Activated CD8-positive, alpha-beta T cell treated with anti-CD3 and anti-CD28 coated beads for 36 hours (primary cell): ENCODE measurements around the gene PRELP. TPM values are rescaled to one million over a fixed set of nuclear protein-coding genes. Genes with fewer than 3 reads are reported as not detected.
A peak's percentile ranks its signal among the peaks of the same experiment; 100 is the strongest.

ENCODE experiments used
- ATAC-seq: fragments of 200-7000 bp; cut with Tn5 transposase; one replicate; pipeline ENCODE4 v1.10.0; 2021; ENCODE audit warnings: mild to moderate bottlenecking, moderate library complexity
- CTCF ChIA-PET: fragments of 350-600 bp; sonication (Branson Sonifier 250); formaldehyde crosslinking; loops from one replicate; lab custom pipeline; 2021; ENCODE audit warnings: antibody characterized with exemption; lab: Charles Lee
- POLR2A ChIA-PET: fragments of 350-600 bp; sonication (Branson Sonifier 250); formaldehyde crosslinking; loops from one replicate; lab custom pipeline; 2021; ENCODE audit warnings: antibody characterized with exemption; lab: Charles Lee
- DNase-seq: peaks from one replicate; pipeline ENCODE4 v3.0.0-alpha.2; 2020
- H3K27ac Mint-ChIP-seq: one replicate; pipeline ENCODE4 v1.8.0; 2021; ENCODE audit warnings: mild to moderate bottlenecking, mixed read lengths
- H3K27me3 Mint-ChIP-seq: one replicate; pipeline ENCODE4 v1.8.0; 2021; ENCODE audit warnings: mixed read lengths
- H3K36me3 Mint-ChIP-seq: one replicate; pipeline ENCODE4 v1.8.0; 2021; ENCODE audit warnings: low read depth, mixed read lengths
- H3K4me1 Mint-ChIP-seq: one replicate; pipeline ENCODE4 v1.8.0; 2021; ENCODE audit warnings: low read depth, mixed read lengths
- H3K4me3 Mint-ChIP-seq: one replicate; pipeline ENCODE4 v1.8.0; 2021; ENCODE audit warnings: mild to moderate bottlenecking, moderate library complexity, mixed read lengths
- H3K9me3 Mint-ChIP-seq: one replicate; pipeline ENCODE4 v1.8.0; 2021; ENCODE audit warnings: mixed read lengths
- CTCF ChIP-seq: fragments of 200-600 bp; IDR thresholded peaks from one replicate; pipeline ENCODE4 v1.8.0; 2022; ENCODE audit warnings: antibody characterized with exemption, mild to moderate bottlenecking
- intact Hi-C: fragments of 100-400 bp; cut with micrococcal nuclease; formaldehyde crosslinking; loops from one replicate; pipeline ENCODE4 v1.10.0; 2022
- total RNA-seq, 2 experiments: library from RNA; stranded (reverse); gene quantifications; one replicate each; pipeline ENCODE4 v1.2.3, GENCODE V29; 2021

PRELP gene
- total RNA-seq, 2 experiments from 2014 or later: not detected

GRCh38 chr1:203508463-203509073 lies 33.0 kb downstream of the PRELP start:
- CTCF ChIA-PET: interaction anchor here (0.8 to 8.6 kb wide), 4 partner anchors 21 to 221 kb away, joined by 3 to 174 read pairs (median 3); no protein-coding TSS in a partner anchor
- Mint-ChIP-seq H3K36me3 (no peaks in the 10 kb centered on the region), H3K4me3 (no peak overlapping the region), H3K27ac (no peak overlapping the region), H3K27me3 (no peaks in the 10 kb centered on the region), H3K9me3 (no peaks in the 10 kb centered on the region), H3K4me1 (peaks cover 14% of the 10 kb centered on the region)
- intact Hi-C loops: loop anchor here (10.0 kb wide), 1 partner anchor 116 kb away; the partner anchor contains the start of gene ATP2B4
- DNase-seq (no peak), ATAC-seq (no peak)
- TF ChIP-seq CTCF: no peak
- POLR2A ChIA-PET: no interaction called here

GRCh38 chr1:203509135-203509534 lies 33.5 kb downstream of the PRELP start:
- H3K4me3 Mint-ChIP-seq: no peak overlapping the region
- H3K9me3 Mint-ChIP-seq: no peaks in the 10 kb centered on the region
- no peak for TF ChIP-seq CTCF
- H3K4me1 Mint-ChIP-seq: peaks cover 20% of the 10 kb centered on the region
- POLR2A ChIA-PET: no interaction called here
- H3K27ac Mint-ChIP-seq: no peak overlapping the region
- intact Hi-C loops: loop anchor here (10.0 kb wide), 1 partner anchor 116 kb away; the partner anchor contains the start of gene ATP2B4
- no peak for DNase-seq
- no peaks in the 10 kb centered on the region for H3K36me3 Mint-ChIP-seq
- H3K27me3 Mint-ChIP-seq: no peaks in the 10 kb centered on the region
- CTCF ChIA-PET: interaction anchor here (8.6 kb wide), 1 partner anchor 191 kb away, joined by 174 read pairs; no protein-coding TSS in a partner anchor
- ATAC-seq: no peak

- no peak for TF ChIP-seq CTCF
- CTCF ChIA-PET: interaction anchor here (0.6 to 1.3 kb wide), 2 partner anchors 24 to 241 kb away, joined by 3 to 5 read pairs; no protein-coding TSS in a partner anchor
- intact Hi-C loops: no loop called here
Measured at GRCh38 chr1:203511513-203511912, 35.9 kb downstream of the PRELP start.

GRCh38 chr1:203511930-203512329 lies 36.3 kb downstream of the PRELP start:
- H3K4me1 Mint-ChIP-seq: peaks cover 29% of the 10 kb centered on the region
- no peaks in the 10 kb centered on the region for H3K36me3 Mint-ChIP-seq
- POLR2A ChIA-PET: no interaction called here
- intact Hi-C loops: no loop called here
- no peak overlapping the region for H3K4me3 Mint-ChIP-seq
- H3K27ac Mint-ChIP-seq: no peak overlapping the region
- H3K27me3 Mint-ChIP-seq: no peaks in the 10 kb centered on the region
- CTCF ChIA-PET: interaction anchor here (0.6 kb wide), 1 partner anchor 241 kb away, joined by 3 read pairs; no protein-coding TSS in a partner anchor
- no peak for DNase-seq
- TF ChIP-seq CTCF: no peak
- H3K9me3 Mint-ChIP-seq: no peaks in the 10 kb centered on the region
- no peak for ATAC-seq

More at GRCh38 chr1:203511513-203511912, 35.9 kb downstream of the PRELP start:
- no peak for DNase-seq
- Mint-ChIP-seq H3K4me1 (peaks cover 29% of the 10 kb centered on the region), H3K4me3 (no peak overlapping the region), H3K36me3 (no peaks in the 10 kb centered on the region), H3K27ac (no peak overlapping the region), H3K9me3 (no peaks in the 10 kb centered on the region), H3K27me3 (no peaks in the 10 kb centered on the region)
- POLR2A ChIA-PET: no interaction called here
- no peak for ATAC-seq

DNA sequence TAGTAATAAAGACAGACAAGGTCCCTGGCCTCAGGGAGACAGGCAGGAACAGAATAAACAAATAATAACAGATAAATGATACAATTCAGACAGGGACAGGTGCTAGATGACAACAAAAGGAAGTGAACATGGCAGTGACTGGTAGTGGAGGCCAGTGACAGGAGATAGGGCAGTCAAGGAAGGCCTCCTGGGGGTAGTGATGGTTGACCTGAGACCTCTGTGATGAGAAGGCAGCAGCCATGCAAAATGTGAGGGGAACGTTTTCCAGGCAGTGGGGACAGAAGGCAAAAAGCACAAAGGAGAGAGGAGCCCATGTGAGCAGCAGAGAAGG lies 36.9 kb downstream of the PRELP start:
- DNase-seq (no peak), ATAC-seq (no peak)
- Mint-ChIP-seq H3K27me3 (no peaks in the 10 kb centered on the region), H3K4me1 (peaks cover 29% of the 10 kb centered on the region), H3K27ac (peak overlapping the region; percentile 78), H3K4me3 (no peak overlapping the region), H3K9me3 (no peaks in the 10 kb centered on the region), H3K36me3 (no peaks in the 10 kb centered on the region)
- intact Hi-C loops: no loop called here
- TF ChIP-seq CTCF: no peak
- ChIA-PET POLR2A (no interaction called here), CTCF (interaction anchor here (1.0 to 2.6 kb wide), 2 partner anchors 8 to 189 kb away, joined by 4 to 15 read pairs; no protein-coding TSS in a partner anchor)
